Stimulated activated CD4-positive, alpha-beta T cell treated with anti-CD3 and anti-CD28 coated beads, Interleukin-15, amount 100 ng/mL, for 48 hours (primary cell): ENCODE results near the gene SCFD2.
"Not testable (repeated sequence)": the region's sequence is repeated elsewhere in the genome, so short reads cannot be mapped to it uniquely, and the experiment has no call there.

Experiments used
- DNase-seq, 2 donors: peaks; one replicate each; pipeline ENCODE4 v3.0.0-alpha.2; 2020; ENCODE audit warnings: low read depth in 2 of 2

The SCFD2 gene

DNA sequence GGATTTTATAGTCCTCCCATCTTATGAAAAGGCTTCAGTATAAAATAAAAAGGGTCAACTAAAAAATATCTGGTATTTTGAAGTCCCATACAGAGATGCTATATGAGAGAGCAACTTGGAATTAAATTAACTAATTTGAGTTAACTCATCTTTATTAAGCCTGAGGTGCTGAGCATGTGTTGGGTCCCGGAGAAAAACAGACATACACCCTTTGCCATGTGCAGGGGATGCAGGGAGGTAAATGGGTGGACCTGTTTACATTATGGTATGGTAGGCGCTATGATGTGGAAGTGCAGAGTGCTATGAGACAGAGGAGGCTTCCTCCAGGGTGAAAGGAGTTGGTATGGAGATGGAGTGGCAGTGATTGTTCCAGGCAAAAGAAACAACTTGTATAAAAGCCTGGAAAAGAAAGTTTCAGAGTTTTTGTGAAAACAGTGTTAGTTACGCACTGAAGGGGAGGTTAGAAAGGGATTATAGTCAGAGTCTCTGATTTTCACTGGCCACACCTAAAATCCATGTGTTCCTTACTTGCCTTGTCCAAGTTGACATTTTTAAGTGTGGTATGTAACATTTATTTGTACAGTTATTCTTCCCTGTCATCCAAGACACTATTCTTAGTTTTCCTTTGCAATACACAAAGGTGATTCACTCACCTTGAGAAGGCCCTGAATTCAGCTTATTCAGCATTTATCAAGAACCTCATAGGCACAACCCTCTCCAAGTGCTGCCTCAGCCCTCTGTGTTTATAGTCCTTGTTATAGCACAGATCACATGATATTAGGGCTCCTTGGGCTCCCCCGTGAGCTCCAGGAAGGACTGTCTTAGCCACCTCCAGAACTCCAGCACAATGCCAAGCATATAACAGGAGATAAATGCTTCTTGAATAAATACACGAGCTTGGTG lies 351.7 kb downstream of the SCFD2 start:
- DNase-seq, result no peak

DNA sequence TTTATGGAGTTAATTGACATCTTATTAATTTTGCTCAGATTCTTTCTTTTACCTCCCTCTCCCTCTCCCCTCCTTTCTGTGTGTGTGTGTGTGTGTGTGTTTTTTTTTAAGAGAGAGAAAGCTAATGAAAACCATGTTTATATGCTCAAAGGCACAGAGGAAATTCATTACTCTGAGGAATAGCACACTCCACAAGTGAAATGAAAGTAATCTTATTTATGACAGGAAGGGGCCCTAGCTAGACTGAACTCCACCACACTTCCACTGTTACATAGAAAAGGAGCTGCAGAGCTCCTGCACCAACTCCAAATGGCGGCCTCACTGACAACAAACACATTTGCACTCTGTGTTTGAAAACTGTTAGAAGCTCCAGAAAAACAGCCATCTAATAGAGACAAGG lies 353.1 kb downstream of the SCFD2 start:
- no peak for DNase-seq

DNA sequence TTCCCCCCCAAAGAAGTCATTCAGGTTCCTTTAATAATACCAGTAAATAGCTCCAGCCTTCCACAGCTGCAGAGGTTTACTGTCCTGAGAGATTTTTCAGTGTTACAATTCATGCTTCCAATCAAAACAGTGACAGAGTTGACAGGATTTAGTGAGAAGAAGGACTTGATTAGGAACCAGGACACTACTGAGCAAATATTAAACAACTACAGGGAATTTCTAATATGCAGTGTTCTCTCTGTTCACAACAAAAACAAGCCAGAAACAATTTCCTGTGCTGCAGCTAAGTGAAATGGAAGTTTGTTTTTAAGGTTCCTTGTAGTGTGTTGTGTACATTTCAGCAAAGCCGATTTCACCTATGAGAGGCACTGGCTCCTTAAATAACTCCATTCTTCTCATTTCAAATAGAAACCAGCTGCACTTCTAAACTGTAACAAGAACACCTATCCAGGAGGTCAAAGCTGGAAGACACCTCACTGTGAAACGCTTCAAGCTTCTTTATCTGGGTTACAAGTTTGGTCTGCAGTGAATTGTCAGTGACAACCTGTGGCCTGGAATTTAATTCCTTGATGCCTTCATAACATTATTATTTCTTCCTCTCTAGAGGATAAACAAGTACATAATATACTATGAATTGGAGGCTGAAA lies 354.5 kb downstream of the SCFD2 start:
- DNase-seq, result no peak

DNA sequence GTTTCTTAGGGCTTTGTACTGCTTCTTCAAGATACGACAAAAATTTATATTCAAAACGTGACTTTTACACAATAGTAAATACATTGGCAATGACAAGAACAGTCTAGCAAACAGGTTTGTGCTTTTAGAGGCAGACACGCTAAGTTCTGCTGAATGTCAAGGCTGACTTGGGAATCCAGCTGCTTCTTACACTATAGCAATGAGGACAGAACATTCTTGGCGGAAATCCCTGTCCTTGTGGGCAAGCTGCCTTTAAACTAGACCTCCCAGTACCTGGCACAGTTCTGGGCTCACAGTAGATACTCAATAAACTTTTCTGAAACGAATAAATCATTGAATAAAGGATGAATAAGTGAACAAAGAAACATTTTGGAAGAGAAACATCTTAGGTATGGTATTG lies 355.5 kb downstream of the SCFD2 start:
- DNase-seq, result no peak

DNA sequence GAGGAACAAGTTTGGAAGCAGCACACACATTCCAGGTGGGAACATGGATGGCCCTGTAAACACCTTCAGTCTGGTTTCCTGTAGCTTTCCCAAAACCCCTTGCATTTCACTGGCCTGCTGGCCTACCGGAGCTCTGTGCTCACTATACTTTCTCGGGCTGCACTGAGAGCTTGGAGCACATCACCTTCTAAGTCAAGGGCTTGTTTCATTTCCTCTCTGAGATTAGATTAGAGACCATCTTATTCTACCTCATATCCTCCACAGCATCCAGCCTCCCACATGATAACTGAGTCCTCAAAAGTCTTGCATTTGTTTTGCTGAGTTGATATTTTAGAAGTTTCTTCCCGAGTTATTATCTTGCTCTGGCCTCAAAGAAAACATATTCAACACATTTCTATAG lies 356.0 kb downstream of the SCFD2 start:
- no peak for DNase-seq

DNA sequence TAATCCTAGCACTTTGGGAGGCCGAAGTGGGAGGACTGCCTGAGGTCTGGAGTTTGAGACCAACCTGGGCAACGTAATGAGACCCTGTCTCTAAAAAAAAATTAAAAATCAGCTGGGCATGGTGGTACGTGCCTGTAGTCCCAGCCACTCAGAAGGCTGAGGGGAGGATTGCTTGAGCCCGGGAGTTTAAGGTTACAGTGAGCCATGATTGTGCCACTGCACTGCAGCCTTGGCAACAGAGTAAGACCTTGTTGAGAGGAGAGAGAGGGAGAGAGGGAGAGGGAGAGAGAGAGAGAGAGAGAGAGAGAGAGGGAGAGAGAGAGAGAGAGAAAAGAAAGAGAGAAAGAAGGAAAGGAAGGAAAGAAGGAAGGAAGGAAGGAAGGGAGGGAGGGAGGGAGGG lies 358.8 kb downstream of the SCFD2 start:
- no peak for DNase-seq

DNA sequence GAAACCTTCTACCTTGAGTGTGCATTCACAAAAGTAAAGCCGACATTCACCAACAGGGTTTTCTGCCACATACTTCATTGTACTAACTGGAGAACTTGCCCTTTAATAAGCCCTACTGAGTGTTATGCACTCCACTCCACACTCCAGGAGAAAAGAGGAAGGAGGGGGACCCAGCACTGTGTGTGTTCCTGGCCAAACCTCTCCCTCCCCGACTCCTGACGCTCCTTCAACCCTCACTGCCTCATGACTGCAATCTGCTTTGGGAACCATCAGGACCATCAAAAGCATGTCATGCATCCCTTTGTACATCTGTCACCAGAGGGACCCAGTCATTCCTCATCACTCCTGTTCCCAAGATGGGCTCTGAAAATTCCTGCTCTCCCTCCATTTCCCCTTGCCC lies 360.1 kb downstream of the SCFD2 start:
- DNase-seq, result no peak

DNA sequence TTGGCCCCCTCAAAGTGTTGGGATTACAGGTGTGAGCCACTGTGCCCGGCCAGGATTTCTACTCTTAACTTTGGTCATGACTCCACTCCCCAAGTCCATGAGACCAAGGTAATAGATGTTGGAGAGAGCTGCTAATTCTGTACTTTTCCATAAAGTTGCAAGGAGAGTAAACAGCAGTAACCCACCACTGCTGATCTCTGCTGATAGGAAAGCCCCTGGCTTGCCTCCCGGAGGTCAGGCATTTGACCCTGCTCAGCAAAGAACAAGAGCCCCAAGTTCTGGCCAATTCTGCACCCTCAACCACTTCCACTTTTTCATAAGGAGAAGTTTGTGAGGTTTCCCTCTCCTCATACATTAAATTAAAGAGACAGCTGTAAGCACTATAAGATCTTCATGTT lies 360.7 kb downstream of the SCFD2 start:
- no peak for DNase-seq

DNA sequence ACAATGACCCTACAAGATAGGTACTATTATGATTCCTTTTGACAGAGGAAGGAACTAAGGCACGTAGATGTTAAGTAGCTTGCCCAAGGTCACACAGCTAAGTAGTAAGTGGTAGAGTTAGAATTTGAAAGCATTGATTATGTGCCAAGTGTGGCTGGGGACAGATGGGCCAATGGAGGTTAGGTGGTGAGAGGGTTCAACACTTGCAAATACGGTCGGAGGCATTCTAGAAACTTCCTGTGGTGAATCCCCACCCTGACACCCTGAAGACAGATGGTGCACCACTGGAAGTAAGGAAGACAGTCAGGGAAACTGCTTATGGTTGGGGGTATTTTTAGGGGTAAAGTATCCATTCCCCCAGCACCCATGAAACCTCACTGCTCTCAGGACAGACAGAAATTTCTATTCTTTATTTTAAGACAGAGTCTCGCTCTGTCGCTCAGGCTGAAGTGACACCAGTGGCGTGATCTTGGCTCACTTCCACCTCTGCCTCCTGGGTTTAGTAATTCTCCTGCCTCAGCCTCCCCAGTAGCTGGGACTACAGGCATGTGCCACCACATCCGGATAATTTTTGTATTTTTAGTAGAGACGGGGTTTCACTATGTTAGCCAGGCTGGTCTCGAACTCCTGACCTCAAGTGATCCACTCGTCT lies 361.2 kb downstream of the SCFD2 start:
- no peak for DNase-seq

DNA sequence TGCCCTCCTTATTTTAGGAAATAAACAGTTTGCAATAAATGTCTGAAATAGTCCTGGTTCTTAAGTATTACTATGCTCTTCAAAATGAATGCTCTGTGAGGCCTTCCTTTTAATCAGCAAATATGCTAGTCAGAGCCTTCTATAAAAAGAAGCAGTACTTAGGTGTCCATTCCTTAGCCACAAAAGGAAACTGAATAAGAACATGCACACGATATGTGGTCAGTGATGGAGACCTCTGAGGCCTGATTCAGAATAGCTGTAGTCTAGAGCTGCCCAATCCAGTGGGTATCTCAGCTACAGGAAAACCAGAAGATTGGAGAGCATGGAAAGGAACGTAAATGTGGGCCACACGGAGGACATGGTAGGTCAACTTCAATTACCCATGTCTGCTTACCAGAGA lies 361.9 kb downstream of the SCFD2 start:
- DNase-seq, result no peak

DNA sequence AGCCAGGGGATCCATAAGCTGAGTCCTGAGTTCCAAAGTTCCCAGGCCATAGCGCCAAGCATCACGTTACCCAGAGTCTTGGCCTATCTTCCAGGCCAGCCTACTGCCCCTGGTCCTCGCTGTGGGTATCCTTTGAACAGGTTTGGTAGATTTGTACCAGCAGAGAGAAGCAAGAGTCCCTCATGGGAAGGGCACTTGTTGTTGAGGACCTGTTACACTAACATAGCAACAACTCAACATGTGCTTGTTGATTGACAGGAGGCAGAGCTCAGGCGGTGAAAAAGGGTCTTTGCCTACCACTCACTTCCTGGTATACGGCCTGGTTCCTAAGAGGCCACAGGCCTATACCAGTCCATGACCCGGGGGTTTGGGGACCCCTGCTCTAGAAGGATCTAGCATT lies 365.3 kb downstream of the SCFD2 start:
- no peak for DNase-seq

DNA sequence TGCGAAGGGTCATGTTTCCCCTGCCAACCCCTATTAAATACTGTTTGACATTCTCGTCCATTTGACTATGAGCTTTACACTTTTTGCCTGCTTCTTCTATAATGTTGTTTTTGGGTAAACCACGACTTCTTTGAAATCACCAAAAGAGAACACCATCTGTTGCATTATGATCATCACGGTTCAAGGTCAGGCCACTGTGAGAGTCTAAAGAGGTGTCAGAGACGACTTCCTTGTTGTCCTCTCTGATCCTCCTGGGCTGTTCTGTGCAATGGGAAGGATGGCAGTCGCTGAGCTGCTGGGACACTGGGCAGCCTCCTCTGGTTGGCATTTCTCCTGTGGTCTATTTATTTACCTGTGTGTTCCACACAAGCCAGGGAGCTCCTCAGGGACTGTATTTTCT lies 366.2 kb downstream of the SCFD2 start:
- no peak for DNase-seq

DNA sequence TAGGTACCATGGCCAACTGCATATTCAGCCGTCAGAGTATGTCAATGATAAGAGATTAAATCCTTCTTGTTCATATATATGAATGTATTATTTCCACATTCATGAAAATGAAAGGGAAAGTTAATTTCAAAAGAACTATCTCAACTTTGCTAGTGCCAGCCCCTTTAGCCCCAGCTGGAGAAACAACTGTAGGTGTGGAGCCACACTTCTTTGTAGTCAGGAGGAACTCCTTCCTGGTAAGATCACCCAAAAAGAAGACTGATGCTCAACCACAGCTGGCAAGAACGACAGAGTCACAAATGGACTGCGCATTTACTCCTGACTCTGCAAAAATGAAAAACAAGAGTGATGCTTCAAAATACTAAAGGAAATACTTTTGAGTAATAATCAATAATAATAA lies 367.4 kb downstream of the SCFD2 start:
- no peak for DNase-seq

DNA sequence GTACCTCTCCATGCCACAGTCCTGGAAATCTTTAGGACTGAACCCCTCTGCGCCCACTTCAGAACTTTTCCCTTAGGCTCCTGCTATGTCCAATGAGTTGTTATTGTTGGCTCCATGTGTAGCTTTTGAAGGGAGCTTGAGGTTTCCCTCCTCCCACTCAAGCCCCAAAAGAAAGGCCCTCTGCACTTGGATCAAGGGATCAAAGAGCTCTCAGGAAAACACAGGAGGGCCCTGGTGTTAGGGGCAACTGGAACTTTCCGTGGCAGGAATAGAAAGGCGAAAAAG lies 368.8 kb downstream of the SCFD2 start:
- DNase-seq, result no peak

DNA sequence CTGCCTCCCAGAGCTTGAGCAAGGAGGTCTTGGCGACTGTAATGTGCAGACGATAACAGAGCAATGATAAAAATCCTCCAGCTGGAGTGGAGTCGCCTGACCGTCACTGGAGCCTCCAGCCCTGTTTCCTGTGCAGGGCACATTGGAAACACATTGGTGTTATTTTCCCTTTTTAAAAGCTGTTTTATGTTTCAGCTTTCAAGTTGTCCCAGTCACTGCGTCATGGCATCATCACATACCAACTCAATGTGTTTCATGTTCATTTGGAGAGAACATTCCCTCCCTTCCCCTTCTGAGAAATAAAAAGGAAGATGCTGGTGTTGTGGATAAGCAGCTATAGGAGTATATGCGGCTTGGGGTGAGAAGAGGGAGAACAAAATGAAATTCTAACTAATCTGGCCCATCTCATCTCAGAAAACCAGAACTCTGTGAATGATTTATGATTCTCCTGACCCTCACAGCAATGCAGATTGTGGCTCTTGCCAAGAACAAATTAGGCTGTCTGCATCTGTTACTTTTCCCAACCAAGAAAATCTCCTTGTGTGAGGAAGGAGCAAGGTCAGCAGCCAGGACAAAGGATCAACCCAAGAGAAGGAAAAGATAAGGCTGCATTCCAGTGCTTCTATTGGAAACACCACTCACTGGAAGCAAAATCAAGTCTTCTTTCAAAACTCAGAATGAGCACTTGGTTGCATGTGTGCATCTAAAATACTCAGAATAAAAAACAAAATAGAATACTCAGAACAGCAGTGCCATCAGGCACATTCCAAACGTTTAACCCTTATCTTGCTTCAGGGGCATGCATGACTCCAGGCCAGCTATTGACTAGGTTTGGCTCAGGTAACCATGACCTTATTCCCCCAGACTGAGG lies 369.4 kb downstream of the SCFD2 start:
- DNase-seq, result no peak

DNA sequence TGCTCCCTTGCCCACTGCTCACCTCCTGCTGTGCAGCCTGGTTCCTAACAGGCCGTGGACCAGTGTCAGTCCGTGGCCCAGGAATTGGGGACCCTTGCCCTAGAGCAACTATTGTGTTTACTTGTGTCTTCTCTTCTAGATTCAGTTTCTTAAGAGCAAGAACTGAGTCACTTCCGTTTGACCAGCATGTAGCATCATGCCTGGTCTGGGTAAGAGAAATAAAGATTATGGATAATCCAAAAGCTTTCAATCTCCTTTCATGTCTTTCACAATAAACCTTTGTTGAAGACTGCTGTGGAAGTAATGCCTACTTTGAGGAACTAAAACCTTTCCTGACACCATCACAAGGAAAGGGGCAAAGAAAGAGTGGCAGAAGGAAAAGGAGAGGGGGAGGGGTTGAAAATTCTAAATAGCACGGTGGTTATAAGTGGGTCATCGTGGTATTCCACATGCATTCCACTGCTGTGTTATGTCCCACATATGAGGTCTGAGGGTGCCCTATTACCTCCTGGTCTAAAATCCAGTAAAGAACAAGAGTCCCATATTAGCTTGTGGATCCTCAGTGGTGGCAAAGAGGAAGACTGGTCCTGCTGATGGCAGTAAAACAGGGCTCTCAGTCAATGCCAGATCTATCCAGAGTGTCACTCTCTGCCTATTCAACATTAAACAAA lies 370.4 kb downstream of the SCFD2 start:
- DNase-seq, result no peak

DNA sequence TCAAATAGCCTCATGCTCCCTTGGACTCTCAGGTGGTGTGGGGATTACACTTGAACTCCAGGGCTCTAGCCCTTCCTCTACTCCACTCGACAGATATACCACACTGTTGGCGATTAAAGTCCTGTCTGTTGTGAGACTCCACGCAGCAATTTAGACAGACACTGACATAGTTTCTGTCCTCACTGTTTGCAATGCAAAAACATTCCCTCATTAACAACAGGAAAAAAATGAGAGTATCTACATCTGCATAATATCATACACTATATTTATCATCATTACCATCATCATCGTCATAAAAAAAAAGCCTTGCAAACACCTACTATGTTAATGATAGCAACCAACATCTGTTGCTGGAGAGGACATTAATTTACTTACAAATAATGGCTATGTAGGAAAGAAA lies 371.3 kb downstream of the SCFD2 start:
- no peak for DNase-seq

DNA sequence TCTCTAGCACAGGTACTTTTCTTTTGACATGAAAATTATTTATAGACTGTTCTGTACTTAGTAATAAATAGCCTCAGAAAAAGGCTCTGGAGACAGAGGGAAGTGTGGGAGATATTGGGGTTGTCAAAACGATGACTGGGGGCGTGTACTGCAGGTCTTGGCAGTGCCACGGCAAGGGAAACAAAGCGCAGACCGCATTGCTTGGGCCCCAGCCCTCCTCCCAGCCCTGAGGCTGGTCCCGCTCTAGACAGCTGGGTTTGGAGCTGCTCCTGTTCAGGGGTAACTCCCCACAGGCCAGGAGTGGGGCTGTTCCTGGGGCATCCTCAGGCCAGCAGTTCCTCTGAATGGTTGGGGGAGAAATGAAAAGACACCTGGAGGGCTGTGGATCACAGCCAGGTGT lies 372.1 kb downstream of the SCFD2 start:
- no peak for DNase-seq

DNA sequence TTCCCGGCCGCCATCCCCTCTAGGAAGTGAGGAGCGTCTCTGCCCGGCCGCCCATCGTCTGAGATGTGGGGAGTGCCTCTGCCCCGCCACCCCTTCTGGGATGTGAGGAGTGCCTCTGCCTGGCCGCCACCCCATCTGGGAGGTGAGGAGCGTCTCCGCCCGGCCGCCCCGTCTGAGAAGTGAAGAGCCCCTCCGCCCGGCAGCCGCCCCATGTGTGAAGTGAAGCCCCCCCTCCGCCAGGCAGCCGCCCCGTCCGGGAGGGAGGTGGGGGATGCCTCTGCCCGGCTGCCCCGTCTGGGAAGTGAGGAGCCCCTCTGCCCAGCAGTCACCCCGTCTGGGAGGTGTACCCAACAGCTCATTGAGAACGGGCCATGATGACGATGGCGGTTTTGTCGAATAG lies 373.3 kb downstream of the SCFD2 start:
- not testable (repeated sequence) for DNase-seq

DNA sequence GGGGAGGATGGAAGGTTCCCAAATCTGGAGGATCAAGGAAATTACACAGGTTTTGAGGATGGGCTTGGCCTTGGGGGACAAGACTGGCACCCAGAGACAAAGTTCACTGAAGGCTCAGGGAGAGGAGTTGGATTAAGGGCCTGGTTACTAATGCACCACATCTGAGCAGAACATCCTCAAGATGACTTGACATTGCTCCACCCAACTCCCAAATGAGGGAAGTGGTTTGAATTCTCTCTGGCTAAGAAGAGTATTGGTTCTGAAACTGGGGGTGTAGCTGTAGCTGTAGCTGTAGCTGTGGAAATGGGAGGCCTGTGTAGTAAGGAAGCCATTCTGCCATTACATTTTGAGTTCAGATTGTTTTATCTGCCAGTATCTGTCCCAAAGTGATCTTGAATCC lies 374.4 kb downstream of the SCFD2 start:
- DNase-seq, result no peak

DNA sequence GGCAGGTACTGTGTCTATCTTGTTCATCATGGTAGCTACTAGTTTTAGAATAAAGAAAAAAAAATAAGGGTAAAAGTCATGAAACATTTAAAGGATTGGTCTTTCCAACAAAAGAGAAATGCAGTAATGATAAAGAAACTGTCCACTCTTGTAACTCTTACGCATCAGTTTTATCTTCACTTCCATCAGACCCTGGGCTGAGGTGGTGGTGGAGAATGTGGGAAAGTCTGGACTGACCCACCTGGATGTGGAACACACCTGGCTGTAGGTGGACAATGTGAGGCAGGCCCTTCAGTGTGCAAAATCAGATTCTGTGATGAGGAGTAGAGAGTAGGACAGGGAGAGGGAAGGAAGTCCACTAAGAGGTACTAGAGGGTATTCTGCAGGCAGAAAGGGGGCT lies 375.2 kb downstream of the SCFD2 start:
- DNase-seq, result no peak

DNA sequence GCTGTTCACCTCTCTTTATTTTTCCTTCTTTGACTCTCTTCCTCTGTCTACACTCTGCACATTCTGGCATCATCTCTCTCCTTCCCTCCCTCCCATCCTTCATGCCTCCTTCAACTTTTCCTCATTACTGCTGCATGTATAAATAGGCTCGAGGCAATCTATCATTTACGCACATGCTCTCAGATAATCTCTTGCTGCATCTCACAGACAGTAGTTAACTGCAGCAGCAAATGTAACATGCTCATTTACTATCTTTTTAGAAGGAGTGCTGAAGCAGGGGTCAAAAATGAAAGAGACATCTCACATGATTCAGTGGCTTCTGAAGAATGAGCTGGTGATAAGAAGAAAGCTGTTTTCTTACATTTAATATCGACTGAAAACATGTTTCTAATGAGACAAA lies 376.0 kb downstream of the SCFD2 start:
- no peak for DNase-seq
